H7 (cell line): ENCODE results near the gene B3GALT6. TPM values are rescaled to one million over a fixed set of nuclear protein-coding genes. Genes with fewer than 3 reads are reported as not detected.

Experiments used
- DNase-seq: peaks from one replicate; pipeline ENCODE4 v3.0.0; 2012
- H3K27me3 ChIP-seq: 2 replicates; pipeline ENCODE4 v1.6.0; 2011; ENCODE audit warnings: mild to moderate bottlenecking, low read length; ENCODE audit not compliant: control insufficient read depth, insufficient read depth
- H3K36me3 ChIP-seq: replicated peaks from 2 replicates; pipeline ENCODE4 v1.5.1; 2011; ENCODE audit warnings: low read length; ENCODE audit not compliant: control insufficient read depth, insufficient read depth
- H3K4me3 ChIP-seq: 2 replicates; pipeline ENCODE4 v1.5.1; 2011; ENCODE audit warnings: low read depth, mild to moderate bottlenecking, control low read depth, low read length, moderate library complexity; ENCODE audit not compliant: insufficient read depth
- total RNA-seq: library from RNA; depleted of rRNA; stranded (reverse); fragments of >200 nt; shearing (Covaris generic); gene quantifications from 2 replicates; pipeline ENCODE4 v1.2.3, GENCODE V29; 2014

Gene B3GALT6
- total RNA-seq, 1 experiment from 2014 or later = 47.2 TPM

DNA sequence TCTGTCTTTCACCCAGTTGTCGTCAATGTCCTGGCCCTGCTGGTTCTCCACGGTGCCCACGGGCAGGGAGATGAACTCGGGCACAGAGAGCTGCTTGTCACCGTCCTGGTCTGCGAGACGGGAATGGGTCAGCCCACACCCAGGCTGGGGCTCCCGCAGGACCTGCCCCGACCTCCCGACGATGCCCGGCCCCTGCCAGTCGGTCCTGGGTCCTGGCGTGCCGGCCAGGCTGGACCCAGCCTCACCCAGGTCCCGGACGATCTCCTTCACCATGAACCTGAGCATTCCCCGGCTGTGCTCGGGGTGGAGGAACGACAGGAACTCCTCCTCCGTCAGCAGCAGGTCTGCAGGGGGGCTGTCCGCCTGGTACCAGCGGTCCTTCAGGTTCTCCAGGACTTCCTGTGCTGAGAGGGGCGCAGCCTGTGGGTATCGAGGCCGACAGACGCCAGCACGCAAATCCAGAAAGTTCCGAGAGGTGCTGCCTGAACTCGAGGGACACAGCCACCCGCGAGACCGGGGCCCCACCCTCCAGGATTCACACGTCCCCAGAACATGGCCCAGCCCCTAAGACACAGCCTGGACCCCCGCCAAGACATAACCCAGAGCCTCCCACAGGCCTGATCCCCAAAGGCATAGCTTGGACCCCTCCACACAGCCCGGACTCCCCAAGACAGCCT is 13.4 kb upstream of the B3GALT6 start:
- no peaks in the 10 kb centered on the region for H3K27me3 ChIP-seq
- H3K4me3 ChIP-seq = no peak overlapping the region
- no peak for DNase-seq
- peaks cover 9% of the 10 kb centered on the region for H3K36me3 ChIP-seq

DNA sequence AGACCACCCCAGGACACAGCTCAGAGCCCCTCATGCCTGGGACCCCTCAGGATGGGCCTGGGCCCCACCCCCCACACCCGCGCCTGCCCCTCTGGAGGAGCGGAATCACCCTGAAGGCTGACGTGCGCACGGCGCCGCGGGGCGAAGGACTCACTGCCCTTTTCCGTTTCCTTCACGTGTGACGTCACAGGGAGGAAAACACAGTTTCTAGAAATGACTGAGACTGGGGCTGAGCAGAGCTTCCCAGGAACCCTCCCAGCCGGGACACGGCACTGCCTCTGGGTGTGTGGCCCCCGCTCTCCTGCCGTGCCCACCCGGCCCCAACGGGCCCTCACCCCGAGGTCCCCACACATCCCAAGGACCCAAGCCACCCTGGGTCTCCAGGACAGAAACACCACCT is 12.7 kb upstream of the B3GALT6 start:
- no peaks in the 10 kb centered on the region for H3K27me3 ChIP-seq
- DNase-seq = no peak
- peaks cover 9% of the 10 kb centered on the region for H3K36me3 ChIP-seq
- H3K4me3 ChIP-seq = no peak overlapping the region

DNA sequence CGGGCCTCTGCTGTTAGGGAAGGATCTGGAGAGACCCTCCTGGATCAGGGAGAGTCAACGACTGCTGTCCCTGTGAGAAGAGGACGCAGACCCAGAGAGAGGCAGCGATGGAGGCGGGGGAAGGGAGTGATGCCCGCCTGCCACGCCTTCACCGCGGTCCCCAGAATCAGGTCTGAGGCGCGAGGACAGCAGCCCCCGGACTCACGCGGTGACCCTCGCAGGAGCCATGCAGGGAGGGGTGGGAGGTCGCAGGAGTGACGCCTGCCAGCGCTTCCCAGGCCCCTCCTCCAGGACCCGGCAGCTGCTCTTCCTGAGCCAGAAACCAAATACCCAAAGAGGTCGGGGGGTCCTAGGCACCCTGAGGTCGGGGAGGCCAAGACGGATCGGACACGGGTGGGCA is 11.8 kb upstream of the B3GALT6 start:
- peaks cover 9% of the 10 kb centered on the region for H3K36me3 ChIP-seq
- H3K4me3 ChIP-seq = no peak overlapping the region
- no peaks in the 10 kb centered on the region for H3K27me3 ChIP-seq
- no peak for DNase-seq

DNA sequence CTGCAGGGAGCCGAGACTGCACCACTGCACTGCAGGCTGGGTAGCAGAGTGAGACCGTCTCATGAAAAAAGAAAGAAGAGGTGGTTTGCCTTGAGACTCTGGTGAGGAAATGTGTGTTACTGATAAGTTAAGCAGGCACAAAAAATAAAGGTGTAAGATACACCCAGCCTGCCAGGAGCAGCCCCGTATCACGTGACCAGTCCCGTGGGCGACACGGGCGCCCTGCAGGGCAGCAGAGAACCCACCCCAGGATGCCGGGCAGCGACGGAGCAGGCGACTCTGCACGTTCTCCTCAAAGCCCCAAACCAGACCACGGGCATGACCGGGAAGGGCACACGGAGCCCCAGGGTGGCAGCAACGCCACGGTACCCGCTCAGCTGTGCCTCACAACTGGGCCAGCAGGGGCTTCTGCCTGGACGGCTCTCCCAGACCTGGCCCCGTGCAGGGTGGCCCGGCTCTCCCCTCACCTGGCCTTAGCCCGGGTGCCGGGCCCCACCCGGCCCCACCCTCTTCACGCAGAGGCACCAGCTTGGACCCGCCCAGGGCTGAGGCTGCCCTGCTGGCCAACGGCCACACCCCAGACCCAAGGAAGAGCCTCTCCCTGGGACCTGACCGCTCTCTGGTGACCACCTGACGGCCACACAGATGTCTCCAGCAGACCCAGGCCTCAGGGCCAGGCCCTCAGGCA is 10.0 kb upstream of the B3GALT6 start:
- Histone ChIP-seq H3K27me3 (no peaks in the 10 kb centered on the region), H3K36me3 (peaks cover 10% of the 10 kb centered on the region), H3K4me3 (no peak overlapping the region)
- no peak for DNase-seq

DNA sequence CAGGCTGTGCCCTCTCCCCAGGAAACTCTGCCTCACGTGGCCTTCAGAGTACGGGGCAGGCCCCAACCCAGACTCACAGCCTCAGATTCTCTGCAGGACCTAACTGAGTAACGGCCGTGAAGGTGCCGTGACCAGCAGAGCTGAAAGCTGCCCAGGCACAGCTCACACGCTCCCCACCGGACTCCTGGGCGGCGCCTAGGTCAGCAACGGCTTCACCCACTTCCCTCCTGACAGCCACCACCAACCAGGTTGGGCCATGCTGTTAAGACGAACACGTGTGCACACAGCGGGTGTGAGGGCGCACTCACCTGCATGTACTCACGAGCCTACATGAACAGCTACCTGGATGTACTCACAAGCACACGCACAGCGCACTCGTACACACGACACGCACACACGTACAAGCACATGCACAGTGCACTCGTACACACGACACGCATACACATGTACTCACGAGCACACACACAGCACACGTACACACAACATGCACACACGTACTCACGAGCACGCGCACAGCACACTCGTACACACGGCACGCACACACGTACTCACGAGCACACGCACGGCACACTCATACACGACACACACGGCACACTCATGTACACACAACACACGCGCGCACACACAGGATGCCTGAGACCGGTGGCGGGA is 9.3 kb upstream of the B3GALT6 start:
- H3K4me3 ChIP-seq = no peak overlapping the region
- peaks cover 10% of the 10 kb centered on the region for H3K36me3 ChIP-seq
- DNase-seq = no peak
- no peaks in the 10 kb centered on the region for H3K27me3 ChIP-seq

DNA sequence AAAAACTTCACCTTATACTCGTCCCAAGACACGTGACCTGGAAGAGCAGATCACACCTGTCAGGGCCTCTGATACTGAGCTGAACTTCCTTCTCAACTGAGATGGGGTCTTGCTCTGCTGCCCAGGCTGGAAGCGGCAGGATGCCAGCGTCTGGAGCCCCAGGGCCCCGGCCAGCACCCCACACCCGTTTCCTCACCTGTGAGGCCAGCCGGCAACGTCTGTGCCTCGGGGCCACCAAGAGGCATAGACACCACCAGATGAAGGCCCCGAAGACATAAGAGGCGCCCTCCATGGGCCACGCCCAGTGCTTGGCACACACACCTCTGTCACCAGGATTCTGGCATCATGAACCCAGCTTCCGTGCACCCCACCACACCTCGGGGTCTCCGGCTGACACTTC is 8.7 kb upstream of the B3GALT6 start:
- H3K36me3 ChIP-seq = peaks cover 10% of the 10 kb centered on the region
- DNase-seq = no peak
- H3K4me3 ChIP-seq = no peak overlapping the region
- H3K27me3 ChIP-seq = no peaks in the 10 kb centered on the region

DNA sequence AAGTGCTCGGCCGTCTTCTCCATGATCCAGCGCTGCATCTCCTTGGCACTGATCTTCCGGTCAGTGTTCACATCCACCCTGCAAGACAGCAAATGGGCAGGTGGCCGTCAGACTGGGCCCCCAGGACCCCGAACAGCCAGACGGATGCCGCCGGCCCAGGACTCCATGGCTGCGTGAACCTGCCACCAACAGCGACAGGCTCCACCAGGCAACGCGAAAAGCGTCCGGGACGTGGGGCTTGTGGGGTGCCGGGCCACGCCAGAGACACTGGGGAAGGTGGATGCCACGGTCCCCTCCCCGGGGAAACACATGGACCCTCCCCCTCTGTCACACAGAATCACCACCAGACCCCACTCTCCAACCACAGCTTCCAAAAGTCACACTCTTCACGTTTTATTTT is 8.1 kb upstream of the B3GALT6 start:
- Histone ChIP-seq H3K27me3 (no peaks in the 10 kb centered on the region), H3K4me3 (no peak overlapping the region), H3K36me3 (peaks cover 10% of the 10 kb centered on the region)
- DNase-seq = no peak

DNA sequence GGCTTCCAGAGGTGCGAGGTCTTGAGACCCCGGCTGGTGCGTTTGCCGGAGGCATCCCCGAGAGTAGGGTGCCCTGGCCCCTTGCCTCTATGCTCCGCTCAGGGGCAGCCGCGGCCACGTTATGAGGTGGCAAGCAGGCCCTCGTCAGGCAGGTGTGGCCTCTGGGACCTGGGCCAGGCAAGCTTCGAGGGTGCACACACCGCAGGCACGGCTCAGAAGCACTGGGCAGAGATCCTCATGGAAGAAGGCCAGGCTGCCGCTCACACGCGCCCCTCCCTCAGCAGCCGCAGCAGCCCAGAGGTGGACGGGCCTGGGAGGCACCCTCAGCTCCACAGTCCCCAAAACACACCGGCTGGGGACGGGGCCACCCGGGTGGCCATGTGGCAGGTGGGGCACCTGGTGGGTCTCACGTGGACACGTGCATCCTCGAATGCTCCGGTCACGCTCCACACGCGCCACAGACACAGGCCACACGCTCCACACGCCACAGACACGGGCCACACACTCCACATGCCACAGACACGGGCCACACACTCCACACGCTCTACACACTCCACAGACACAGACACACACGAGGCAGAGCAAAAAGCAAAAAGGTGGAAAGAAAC is 6.7 kb upstream of the B3GALT6 start:
- Histone ChIP-seq H3K27me3 (no peaks in the 10 kb centered on the region), H3K36me3 (peaks cover 10% of the 10 kb centered on the region), H3K4me3 (no peak overlapping the region)
- DNase-seq = no peak

DNA sequence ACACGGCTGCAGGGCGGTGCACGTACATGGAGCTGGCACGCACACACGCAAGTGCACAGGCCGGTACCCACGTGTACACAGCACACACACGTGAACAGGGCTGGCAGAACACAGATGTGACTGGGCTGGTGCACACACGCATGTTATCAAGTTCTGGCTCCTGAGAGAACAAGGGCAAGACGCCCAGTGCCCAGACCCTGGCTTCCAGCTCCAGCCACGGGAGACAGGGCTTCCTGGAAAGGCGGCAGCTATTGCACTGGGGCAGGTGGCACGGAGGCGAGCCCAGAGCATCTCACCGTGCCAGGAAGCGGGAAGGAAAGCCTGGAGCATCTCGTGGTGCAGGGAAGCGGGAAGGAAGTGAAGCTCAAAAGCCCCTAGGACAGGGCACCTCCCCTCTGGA is 6.1 kb upstream of the B3GALT6 start:
- no peaks in the 10 kb centered on the region for H3K27me3 ChIP-seq
- no peak overlapping the region for H3K4me3 ChIP-seq
- H3K36me3 ChIP-seq = peaks cover 10% of the 10 kb centered on the region
- DNase-seq = no peak

DNA sequence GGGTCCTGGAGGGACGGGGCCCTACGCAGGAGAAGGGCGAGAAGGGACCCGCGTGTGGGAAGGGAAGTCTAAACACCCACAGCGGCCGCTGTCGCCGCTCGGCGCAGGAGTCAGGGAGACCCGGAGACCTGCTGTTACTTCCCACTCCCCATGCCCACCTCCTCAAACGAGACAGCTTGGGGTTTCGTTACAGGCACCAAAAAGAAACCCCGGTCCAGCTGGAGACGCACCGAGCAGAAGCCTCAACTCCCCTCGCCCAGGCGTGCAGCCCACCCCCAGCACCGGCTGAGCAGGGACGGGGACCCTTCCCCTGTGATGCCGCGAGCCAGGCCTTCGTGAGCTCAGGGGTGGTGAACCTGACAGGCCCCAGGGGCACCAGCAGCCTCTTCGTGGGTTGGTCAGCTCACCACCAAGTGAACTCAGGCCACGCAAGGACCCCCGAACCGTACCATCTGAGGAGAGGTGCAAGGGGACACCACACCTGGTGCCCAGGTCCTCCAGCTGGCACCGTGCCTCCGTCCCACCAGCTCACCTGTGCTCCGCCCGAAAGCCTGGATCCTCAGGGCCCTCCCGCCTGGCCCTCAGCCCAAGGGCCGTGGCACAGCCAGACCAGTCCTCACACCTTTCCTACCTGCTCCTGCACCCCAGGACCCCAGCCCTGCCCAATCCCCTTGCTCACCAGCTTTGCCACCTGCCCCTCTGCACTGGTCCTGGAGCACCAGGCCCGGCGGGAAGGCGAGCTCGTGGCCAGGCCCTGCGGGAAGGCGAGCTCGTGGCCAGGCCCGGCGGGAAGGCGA is 5.3 kb upstream of the B3GALT6 start:
- peaks cover 10% of the 10 kb centered on the region for H3K36me3 ChIP-seq
- DNase-seq = no peak
- H3K4me3 ChIP-seq = no peak overlapping the region
- H3K27me3 ChIP-seq = no peaks in the 10 kb centered on the region

DNA sequence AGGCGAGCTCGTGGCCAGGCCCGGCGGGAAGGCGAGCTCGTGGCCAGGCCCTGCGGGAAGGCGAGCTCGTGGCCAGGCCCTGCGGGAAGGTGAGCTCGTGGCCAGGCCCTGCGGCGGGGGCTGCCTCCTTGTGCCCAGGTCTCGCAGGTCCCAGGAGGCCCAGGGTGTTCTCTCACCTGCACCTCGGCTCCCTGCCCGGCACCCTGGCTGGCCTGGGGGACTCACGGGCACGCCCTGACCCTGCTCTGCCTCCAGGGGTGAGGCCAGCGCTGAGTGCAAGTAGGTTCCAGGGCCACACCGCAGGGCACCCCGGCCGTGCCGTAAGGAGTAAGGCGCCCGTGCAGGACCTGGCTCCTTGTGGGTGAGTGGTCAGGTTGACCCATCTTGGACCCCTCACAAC is 4.7 kb upstream of the B3GALT6 start:
- H3K27me3 ChIP-seq = no peaks in the 10 kb centered on the region
- no peak for DNase-seq

DNA sequence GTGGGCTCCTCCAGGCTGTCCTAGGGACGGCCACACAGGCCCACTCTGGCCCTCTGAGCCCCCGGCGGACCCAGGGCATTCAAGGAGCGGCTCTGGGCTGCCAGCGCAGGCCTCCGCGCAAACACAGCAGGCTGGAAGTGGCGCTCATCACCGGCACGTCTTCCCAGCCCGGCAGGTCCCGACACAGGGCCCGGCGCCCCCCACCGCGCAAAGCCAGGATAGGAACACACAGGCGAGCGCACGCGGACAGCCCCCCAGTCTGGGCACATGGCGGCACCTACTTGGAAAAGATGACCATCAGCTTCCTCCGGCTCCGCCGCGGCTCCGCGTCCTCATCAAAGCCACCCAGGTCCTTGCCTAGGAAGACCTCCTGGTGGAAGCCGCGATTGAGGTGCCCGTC is 3.9 kb upstream of the B3GALT6 start:
- H3K27me3 ChIP-seq = no peaks in the 10 kb centered on the region
- H3K4me3 ChIP-seq = no peak overlapping the region
- no peak for DNase-seq
- peaks cover 2% of the 10 kb centered on the region for H3K36me3 ChIP-seq

More for the DNA sequence above, 4.7 kb upstream of the B3GALT6 start:
- Histone ChIP-seq H3K4me3 (no peak overlapping the region), H3K36me3 (peaks cover 9% of the 10 kb centered on the region)

DNA sequence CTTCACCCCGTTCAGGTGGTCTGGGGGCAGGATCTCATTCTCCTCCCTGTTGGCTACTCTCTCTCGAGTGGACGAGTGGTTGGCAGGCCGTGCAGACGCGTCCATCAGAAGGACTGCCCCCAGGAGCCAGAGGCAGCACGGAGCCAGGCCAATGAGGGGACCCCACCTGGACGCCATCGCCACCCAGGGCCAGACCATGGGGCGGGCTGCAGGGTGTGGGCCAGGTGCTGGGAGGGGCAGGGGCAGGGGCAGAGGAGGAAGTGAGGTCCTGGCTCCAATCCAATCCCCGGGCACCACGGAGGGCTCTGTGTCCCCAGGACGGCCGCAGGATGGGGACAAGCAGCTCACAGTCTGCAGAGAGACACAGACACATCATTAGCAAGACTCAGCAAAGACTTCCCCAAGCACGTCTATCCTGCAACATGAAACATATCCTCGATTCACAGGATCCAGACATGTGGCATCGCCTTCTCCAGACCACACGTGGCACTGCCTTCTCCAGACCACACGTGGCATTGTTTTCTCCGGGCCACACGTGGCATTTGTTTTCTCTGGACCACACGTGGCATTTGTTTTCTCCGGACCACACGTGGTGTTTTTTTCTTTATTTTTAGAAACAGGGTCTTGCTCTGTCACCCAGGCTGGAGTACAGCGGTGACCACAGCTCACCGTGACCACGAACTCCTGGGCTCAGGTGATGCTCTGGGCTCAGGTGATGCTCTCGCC is 3.3 kb upstream of the B3GALT6 start:
- H3K36me3 ChIP-seq = peaks cover 1% of the 10 kb centered on the region
- DNase-seq = no peak
- no peaks in the 10 kb centered on the region for H3K27me3 ChIP-seq
- H3K4me3 ChIP-seq = no peak overlapping the region

DNA sequence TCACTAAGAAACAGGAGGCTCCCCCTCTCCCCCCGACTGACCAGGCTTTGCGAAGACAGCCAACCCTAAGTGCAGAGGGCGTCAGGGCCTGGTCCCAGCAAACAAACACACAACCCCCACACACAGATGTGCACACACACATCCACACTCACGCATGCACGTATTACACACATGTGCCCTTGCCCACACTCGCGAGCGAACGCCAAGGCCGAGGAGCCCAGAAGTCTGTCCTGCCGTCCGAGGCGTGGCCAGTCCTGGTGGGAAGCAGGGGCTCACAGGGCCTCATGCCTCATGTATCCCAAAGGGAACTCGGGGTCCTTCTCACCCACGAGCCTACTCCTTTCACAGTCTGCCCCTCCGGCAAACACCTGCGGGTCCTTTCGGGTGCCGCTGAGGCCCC is 2.3 kb upstream of the B3GALT6 start:
- H3K4me3 ChIP-seq = no peak overlapping the region
- H3K36me3 ChIP-seq = peaks cover 1% of the 10 kb centered on the region
- H3K27me3 ChIP-seq = no peaks in the 10 kb centered on the region
- no peak for DNase-seq
